ENCODE measurements around the gene ERBB4.

- TF ChIP-seq CTCF (IDR thresholded peaks at IDR 0.05): no peak
- TF ChIP-seq EP300 (IDR thresholded peaks at IDR 0.05): no peak
Measured at GRCh38 chr2:212530373-212530772, 8.2 kb downstream of the ERBB4 start.
